Stromal cell of bone marrow (primary cell): ENCODE measurements around the gene TRIM60.
"Not testable (repeated sequence)": the region's sequence is repeated elsewhere in the genome, so short reads cannot be mapped to it uniquely, and the experiment has no call there.

ENCODE experiments used
- DNase-seq: peaks from one replicate; pipeline ENCODE4 v3.0.0-alpha.2; 2012; ENCODE audit warnings: low read depth

Gene TRIM60

DNA sequence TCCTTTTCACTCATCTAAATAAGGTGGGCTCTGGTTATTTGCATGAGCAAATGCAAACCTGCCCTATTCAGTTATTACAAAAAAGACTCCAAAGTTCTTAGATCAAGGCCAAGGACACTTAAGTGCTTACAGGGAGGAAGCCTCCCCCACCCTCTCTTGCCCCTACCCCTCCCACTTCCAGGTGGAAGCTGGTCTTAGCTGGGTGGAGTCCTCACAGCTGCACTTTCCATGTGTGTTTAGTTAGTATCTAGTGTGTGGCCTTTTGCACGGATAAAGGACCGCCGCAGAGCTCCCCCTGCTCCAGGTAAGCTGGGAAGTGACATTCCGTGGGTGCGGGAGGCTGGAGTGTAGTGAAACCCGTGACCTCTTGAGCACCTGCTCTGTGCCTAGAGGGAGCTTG, 21.8 kb downstream of the TRIM60 start, which contains the start of gene TRIM75:
Gene TRIM75, plus strand, starts transcription at position 222 of the 400 bp plus-strand sequence. CDS start 5,282 bp downstream, outside the sequence.
- no peak for DNase-seq

DNA sequence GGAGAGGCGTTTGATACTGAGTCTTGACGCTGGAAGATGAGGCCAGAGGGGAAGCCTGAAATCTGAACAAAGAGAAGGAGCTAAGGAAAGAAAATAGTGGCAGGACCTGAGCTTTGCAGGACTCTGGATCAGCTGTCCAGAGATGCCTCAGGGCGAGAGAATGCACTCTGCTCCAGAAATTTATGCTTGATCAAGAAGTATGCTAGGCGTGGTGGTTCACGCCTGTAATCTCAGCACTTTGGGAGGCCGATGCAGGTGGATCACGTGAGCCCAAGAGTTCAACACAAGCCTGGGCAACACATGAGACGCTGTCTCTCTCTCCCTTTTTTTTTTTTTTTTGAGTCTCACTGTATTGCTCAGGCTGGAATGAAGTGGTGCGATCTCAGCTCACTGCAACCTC, 23.8 kb downstream of the TRIM60 start:
- DNase-seq = no peak

DNA sequence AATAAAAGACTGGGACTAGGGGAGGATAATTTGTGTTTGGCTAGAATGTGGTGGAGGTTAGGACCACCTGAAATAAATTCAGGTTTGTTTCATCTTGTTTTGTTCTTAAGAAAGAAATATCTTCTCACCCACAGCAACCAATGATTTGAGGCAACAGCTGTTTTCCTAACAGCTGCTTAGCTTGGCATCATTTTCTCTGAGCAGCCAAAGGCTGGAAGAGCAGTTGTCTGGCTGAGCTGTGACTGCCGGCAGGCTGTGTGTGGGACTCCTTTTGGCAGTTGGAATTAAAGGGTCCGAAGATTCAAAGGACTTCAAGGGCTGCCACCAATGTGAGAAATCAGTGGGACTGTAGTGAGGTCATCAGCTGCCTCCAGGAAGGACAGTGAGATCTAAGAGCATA, 26.9 kb downstream of the TRIM60 start:
- no peak for DNase-seq

DNA sequence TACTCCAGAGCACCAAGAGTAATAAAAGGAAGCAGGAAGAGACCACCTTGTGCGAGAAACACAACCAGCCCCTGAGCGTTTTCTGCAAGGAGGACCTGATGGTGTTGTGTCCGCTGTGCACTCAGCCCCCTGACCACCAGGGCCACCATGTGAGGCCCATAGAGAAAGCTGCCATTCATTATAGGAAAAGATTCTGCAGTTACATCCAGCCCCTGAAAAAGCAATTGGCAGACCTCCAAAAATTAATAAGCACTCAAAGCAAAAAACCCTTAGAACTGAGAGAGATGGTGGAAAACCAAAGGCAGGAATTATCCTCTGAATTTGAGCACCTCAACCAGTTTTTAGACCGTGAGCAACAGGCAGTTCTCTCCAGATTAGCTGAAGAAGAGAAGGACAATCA, 27.6 kb downstream of the TRIM60 start:
- DNase-seq = no peak

DNA sequence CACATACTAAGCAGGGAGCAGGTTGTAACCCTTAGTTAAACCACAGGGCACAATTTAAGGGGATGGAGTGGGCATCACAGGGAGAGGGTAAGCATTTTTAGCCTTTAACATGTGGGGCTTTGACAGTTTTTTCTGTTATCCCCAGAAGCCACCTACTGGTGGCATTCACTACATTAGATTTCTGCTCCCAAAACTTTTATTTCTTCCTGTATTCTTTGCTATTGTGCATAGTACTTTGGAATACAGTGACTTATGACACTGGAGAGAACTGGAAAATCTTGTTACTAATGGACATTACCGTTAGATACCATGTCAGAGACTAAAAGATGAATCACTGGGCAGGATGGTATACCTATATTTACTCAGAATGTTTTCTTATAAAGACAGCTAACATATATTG, 29.1 kb downstream of the TRIM60 start:
- DNase-seq = no peak

DNA sequence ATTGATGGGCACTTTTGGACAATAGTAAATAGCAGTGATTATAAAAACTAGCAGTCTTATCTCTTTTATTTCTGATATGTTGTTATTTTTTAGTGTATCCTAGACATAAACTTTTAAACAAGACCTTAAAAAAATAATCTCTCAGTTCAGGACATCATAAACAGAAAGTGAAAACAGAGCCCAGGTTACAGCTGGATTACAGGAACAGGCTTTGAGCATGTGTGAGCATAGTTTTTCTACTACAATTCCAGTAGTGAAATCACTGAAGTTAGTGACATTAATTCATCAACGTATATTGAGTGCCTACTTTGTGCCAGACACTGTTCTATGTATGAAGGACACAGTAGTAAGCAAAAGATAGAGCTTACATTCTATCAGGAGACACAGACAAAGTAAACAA, 38.8 kb downstream of the TRIM60 start:
- DNase-seq = no peak

DNA sequence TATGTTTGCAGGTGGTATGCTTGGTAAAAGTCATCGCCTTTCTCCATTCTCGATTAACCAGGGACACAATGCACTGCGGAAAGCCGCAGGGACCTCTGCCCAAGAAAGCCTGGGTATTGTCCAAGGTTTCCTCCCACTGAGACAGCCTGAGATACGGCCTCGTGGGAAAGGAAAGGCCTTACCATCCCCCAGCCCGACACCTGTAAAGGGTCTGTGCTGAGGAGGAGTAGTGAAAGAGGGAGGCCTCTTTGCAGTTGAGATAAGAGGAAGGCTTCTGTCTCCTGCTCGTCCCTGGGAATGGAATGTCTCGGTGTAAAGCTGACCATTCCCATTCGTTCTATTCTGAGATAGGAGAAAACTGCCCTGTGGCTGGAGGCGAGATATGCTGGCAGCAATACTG, 41.5 kb downstream of the TRIM60 start:
- DNase-seq = not testable (repeated sequence)

DNA sequence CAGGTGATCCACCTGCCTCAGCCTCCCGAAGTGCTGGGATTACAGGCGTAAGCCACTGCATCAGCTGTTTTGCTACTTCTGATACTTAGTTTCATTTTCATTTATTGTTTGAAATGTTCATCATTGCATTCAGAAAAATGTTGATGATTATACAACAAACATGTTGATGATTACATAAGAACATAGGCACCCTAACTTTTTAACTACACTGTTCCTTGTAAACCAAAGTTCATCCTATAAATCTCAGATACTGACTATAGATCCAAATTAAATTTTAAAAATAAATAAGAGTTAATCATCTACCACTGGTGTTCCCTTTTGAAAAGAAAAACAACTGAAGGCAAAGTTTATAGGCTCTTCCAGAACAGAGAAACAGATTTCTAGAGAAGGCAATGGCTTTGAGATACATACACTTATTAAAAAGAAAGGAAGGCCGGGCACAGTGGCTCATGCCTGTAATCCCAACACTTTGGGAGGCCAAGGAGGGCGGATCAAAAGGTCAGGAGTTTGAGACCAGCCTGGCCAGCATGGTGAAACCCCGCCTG, 45.3 kb downstream of the TRIM60 start:
- no peak for DNase-seq

DNA sequence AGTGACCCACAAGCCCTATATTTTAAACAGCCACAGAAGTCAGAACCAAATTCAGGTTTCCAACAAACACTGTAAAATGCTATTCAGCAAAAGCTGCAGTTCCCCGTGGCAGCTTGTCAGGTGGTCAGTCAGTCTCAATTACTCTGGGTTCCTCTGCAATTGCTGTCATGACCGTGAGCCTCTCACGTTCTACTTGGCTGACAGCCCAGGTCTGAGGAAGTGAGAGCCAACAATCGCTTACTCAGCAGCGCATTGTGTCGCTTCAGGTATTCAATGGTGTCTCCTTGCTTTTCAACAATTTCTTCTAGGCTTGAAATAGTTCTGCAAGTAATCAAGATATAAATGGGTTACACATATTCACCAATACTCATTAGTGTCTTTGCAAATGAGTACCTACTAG, 47.7 kb downstream of the TRIM60 start:
- no peak for DNase-seq

DNA sequence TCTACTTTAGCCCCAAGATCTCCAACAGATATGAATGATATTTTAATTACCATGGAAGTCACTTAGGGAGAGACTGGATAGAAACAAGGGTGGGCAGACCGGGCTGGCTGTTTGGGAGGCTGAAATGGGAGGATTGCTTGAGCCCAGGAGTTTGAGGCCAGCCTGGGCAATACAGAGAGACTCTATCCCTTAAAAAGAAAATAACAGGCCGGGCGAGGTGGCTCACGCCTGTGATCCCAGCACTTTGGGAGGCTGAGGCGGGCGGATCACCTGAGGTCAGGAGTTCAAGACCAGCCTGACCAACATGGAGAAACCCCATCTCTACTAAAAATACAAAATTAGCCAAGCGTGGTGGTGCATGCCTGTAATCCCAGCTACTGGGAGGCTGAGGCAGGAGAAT, 53.0 kb downstream of the TRIM60 start:
- not testable (repeated sequence) for DNase-seq

DNA sequence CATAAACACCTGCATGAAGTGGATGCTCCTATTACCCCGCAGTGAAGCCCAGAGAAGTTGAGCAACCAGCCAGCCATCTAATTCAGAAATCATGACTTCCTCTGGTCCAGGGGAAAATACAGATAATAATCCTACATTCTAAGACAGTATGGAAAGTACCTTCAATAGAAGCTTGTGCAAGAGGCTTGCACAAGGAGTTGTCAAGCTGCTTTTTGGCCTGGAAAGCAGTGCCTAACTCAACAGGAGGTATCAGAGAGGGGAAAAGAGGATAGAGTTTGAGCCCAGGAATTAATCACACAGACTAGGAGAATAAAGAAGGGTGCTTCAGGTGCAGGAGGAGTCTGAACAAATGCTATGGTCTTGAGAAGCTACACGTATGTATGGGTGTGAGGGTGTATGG, 54.1 kb downstream of the TRIM60 start:
- no peak for DNase-seq

DNA sequence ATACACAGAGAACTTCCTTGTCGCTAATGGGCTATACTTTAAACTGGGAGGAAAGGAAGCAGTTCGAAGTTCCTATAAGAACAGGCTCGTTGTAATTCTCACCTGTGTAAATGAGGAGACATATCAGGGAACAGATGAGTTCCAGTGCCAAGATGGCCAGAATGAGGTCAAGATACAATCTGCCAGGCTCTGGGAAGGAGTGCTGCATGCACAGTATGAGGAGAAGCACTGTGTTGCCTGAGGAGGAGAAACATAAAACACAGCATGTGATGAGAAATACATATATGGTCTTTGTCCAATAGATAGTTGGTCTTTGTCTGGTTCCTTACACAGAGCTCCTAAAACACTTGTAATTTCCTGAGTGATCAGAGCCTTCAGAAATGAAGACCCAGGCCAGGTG, 56.6 kb downstream of the TRIM60 start:
- no peak for DNase-seq
